ENCODE measurements around the gene GRIP1.

GRIP1 gene, protein sequence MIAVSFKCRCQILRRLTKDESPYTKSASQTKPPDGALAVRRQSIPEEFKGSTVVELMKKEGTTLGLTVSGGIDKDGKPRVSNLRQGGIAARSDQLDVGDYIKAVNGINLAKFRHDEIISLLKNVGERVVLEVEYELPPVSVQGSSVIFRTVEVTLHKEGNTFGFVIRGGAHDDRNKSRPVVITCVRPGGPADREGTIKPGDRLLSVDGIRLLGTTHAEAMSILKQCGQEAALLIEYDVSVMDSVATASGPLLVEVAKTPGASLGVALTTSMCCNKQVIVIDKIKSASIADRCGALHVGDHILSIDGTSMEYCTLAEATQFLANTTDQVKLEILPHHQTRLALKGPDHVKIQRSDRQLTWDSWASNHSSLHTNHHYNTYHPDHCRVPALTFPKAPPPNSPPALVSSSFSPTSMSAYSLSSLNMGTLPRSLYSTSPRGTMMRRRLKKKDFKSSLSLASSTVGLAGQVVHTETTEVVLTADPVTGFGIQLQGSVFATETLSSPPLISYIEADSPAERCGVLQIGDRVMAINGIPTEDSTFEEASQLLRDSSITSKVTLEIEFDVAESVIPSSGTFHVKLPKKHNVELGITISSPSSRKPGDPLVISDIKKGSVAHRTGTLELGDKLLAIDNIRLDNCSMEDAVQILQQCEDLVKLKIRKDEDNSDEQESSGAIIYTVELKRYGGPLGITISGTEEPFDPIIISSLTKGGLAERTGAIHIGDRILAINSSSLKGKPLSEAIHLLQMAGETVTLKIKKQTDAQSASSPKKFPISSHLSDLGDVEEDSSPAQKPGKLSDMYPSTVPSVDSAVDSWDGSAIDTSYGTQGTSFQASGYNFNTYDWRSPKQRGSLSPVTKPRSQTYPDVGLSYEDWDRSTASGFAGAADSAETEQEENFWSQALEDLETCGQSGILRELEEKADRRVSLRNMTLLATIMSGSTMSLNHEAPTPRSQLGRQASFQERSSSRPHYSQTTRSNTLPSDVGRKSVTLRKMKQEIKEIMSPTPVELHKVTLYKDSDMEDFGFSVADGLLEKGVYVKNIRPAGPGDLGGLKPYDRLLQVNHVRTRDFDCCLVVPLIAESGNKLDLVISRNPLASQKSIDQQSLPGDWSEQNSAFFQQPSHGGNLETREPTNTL

GRCh38 chr12:66678338-66679275, at the start of gene GRIP1:
Gene GRIP1, minus strand, starts transcription at chr12:66679076. Its CDS starts 172 bp downstream, at chr12:66678904.
- TF ChIP-seq FOXM1 (IDR thresholded peaks at IDR 0.05; ENCODE audit: borderline replicate concordance, low read depth) = no peak
- TF ChIP-seq CEBPB (IDR thresholded peaks at IDR 0.05) = no peak
- no peak for TF ChIP-seq ZBTB7A (IDR thresholded peaks at IDR 0.05; ENCODE audit: low read depth)
- no peak for TF ChIP-seq YY1 (IDR thresholded peaks at IDR 0.05; ENCODE audit: low read depth)
- TF ChIP-seq RAD21 (IDR thresholded peaks at IDR 0.05; ENCODE audit: low read depth) = no peak
- TF ChIP-seq TAF1 (IDR thresholded peaks at IDR 0.05; ENCODE audit: low read depth) = no peak
- no peak for TF ChIP-seq REST (IDR thresholded peaks at IDR 0.05; ENCODE audit: low read depth)
- TF ChIP-seq, protein P1, sequence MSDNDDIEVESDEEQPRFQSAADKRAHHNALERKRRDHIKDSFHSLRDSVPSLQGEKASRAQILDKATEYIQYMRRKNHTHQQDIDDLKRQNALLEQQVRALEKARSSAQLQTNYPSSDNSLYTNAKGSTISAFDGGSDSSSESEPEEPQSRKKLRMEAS (IDR thresholded peaks at IDR 0.05) = no peak
- no peak for TF ChIP-seq EP300 (IDR thresholded peaks at IDR 0.05; ENCODE audit: borderline replicate concordance)
- no peak for TF ChIP-seq CREB1 (IDR thresholded peaks at IDR 0.05; ENCODE audit: low read depth)
- no peak for TF ChIP-seq NFIC (IDR thresholded peaks at IDR 0.05)
- TF ChIP-seq EGR1 (IDR thresholded peaks at IDR 0.05) = no peak
- TF ChIP-seq, protein P2, sequence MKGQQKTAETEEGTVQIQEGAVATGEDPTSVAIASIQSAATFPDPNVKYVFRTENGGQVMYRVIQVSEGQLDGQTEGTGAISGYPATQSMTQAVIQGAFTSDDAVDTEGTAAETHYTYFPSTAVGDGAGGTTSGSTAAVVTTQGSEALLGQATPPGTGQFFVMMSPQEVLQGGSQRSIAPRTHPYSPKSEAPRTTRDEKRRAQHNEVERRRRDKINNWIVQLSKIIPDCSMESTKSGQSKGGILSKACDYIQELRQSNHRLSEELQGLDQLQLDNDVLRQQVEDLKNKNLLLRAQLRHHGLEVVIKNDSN (IDR thresholded peaks at IDR 0.05) = no peak
- TF ChIP-seq TEAD4 (IDR thresholded peaks at IDR 0.05) = no peak
- no peak for TF ChIP-seq TCF12 (IDR thresholded peaks at IDR 0.05; ENCODE audit: low read depth)

GRCh38 chr12:66726556-66726955, 47.7 kb upstream of the GRIP1 start:
- no peak for TF ChIP-seq EGR1 (IDR thresholded peaks at IDR 0.05)
- TF ChIP-seq TCF12 (IDR thresholded peaks at IDR 0.05; ENCODE audit: low read depth) = no peak
- no peak for TF ChIP-seq YY1 (IDR thresholded peaks at IDR 0.05; ENCODE audit: low read depth)
- TF ChIP-seq, protein P1 (IDR thresholded peaks at IDR 0.05) = no peak
- TF ChIP-seq EP300 (IDR thresholded peaks at IDR 0.05; ENCODE audit: borderline replicate concordance) = no peak
- no peak for TF ChIP-seq RAD21 (IDR thresholded peaks at IDR 0.05; ENCODE audit: low read depth)
- no peak for TF ChIP-seq FOXM1 (IDR thresholded peaks at IDR 0.05; ENCODE audit: borderline replicate concordance, low read depth)
- TF ChIP-seq TAF1 (IDR thresholded peaks at IDR 0.05; ENCODE audit: low read depth) = no peak
- TF ChIP-seq ZBTB7A (IDR thresholded peaks at IDR 0.05; ENCODE audit: low read depth) = no peak
- TF ChIP-seq, protein P2 (IDR thresholded peaks at IDR 0.05) = no peak
- no peak for TF ChIP-seq NFIC (IDR thresholded peaks at IDR 0.05)
- TF ChIP-seq CREB1 (IDR thresholded peaks at IDR 0.05; ENCODE audit: low read depth) = no peak
- TF ChIP-seq CEBPB (IDR thresholded peaks at IDR 0.05) = no peak
- no peak for TF ChIP-seq REST (IDR thresholded peaks at IDR 0.05; ENCODE audit: low read depth)
- no peak for TF ChIP-seq TEAD4 (IDR thresholded peaks at IDR 0.05)

GRCh38 chr12:66725031-66725430, 46.2 kb upstream of the GRIP1 start:
- TF ChIP-seq CREB1 (IDR thresholded peaks at IDR 0.05; ENCODE audit: low read depth) = no peak
- no peak for TF ChIP-seq FOXM1 (IDR thresholded peaks at IDR 0.05; ENCODE audit: borderline replicate concordance, low read depth)
- no peak for TF ChIP-seq TEAD4 (IDR thresholded peaks at IDR 0.05)
- no peak for TF ChIP-seq TCF12 (IDR thresholded peaks at IDR 0.05; ENCODE audit: low read depth)
- no peak for TF ChIP-seq CEBPB (IDR thresholded peaks at IDR 0.05)
- TF ChIP-seq, protein P1 (IDR thresholded peaks at IDR 0.05) = no peak
- no peak for TF ChIP-seq EGR1 (IDR thresholded peaks at IDR 0.05)
- TF ChIP-seq REST (IDR thresholded peaks at IDR 0.05; ENCODE audit: low read depth) = no peak
- no peak for TF ChIP-seq RAD21 (IDR thresholded peaks at IDR 0.05; ENCODE audit: low read depth)
- TF ChIP-seq ZBTB7A (IDR thresholded peaks at IDR 0.05; ENCODE audit: low read depth) = no peak
- no peak for TF ChIP-seq TAF1 (IDR thresholded peaks at IDR 0.05; ENCODE audit: low read depth)
- TF ChIP-seq, protein P2 (IDR thresholded peaks at IDR 0.05) = no peak
- no peak for TF ChIP-seq YY1 (IDR thresholded peaks at IDR 0.05; ENCODE audit: low read depth)
- no peak for TF ChIP-seq EP300 (IDR thresholded peaks at IDR 0.05; ENCODE audit: borderline replicate concordance)
- no peak for TF ChIP-seq NFIC (IDR thresholded peaks at IDR 0.05)
